ENCODE results near the gene SEPTIN11. TPM values are rescaled to one million over a fixed set of nuclear protein-coding genes. Genes with fewer than 3 reads are reported as not detected.
A peak's percentile ranks its signal among the peaks of the same experiment; 100 is the strongest.

SEPTIN11 gene
- total RNA-seq, 1 donor from 2014 or later: 49.2 TPM

- no peak for TF ChIP-seq CTCF (IDR thresholded peaks at IDR 0.05; ENCODE audit: insufficient read depth, low read length, severe bottlenecking)
- Histone ChIP-seq H3K36me3 (ENCODE audit: control insufficient read depth, insufficient read depth, low read length) (no peaks in the 10 kb centered on the region), H3K4me3 (ENCODE audit: low read depth, low read length) (no peak overlapping the region), H3K27me3 (ENCODE audit: control insufficient read depth, insufficient read depth, low read length) (no peaks in the 10 kb centered on the region)
- FAIRE-seq (no peak), DNase-seq (ENCODE audit: low read depth) (no peak)
Measured at GRCh38 chr4:76982638-76983584, 33.4 kb downstream of the SEPTIN11 start.

GRCh38 chr4:76984127-76984526, 34.6 kb downstream of the SEPTIN11 start:
- H3K27me3 ChIP-seq (ENCODE audit: control insufficient read depth, insufficient read depth, low read length): no peaks in the 10 kb centered on the region
- no peaks in the 10 kb centered on the region for H3K36me3 ChIP-seq (ENCODE audit: control insufficient read depth, insufficient read depth, low read length)
- DNase-seq (ENCODE audit: low read depth): peak; percentile 24
- no peak for FAIRE-seq
- TF ChIP-seq CTCF (IDR thresholded peaks at IDR 0.05; ENCODE audit: insufficient read depth, low read length, severe bottlenecking): peak; percentile 22
- no peak overlapping the region for H3K4me3 ChIP-seq (ENCODE audit: low read depth, low read length)

- FAIRE-seq (no peak), DNase-seq (ENCODE audit: low read depth) (peak; percentile 80)
- no peaks in the 10 kb centered on the region for H3K27me3 ChIP-seq (ENCODE audit: control insufficient read depth, insufficient read depth, low read length)
- no peak for TF ChIP-seq CTCF (IDR thresholded peaks at IDR 0.05; ENCODE audit: insufficient read depth, low read length, severe bottlenecking)
- H3K4me3 ChIP-seq (ENCODE audit: low read depth, low read length): no peak overlapping the region
- no peaks in the 10 kb centered on the region for H3K36me3 ChIP-seq (ENCODE audit: control insufficient read depth, insufficient read depth, low read length)
Measured at GRCh38 chr4:76984788-76985211, 35.2 kb downstream of the SEPTIN11 start.

GRCh38 chr4:76987153-76987591, 37.6 kb downstream of the SEPTIN11 start:
- Histone ChIP-seq H3K4me3 (ENCODE audit: low read depth, low read length) (no peak overlapping the region), H3K27me3 (ENCODE audit: control insufficient read depth, insufficient read depth, low read length) (no peaks in the 10 kb centered on the region), H3K36me3 (ENCODE audit: control insufficient read depth, insufficient read depth, low read length) (no peaks in the 10 kb centered on the region)
- DNase-seq (ENCODE audit: low read depth) (no peak), FAIRE-seq (no peak)
- TF ChIP-seq CTCF (IDR thresholded peaks at IDR 0.05; ENCODE audit: insufficient read depth, low read length, severe bottlenecking): no peak

- DNase-seq (ENCODE audit: low read depth) (no peak), FAIRE-seq (no peak)
- Histone ChIP-seq H3K4me3 (ENCODE audit: low read depth, low read length) (no peak overlapping the region), H3K27me3 (ENCODE audit: control insufficient read depth, insufficient read depth, low read length) (no peaks in the 10 kb centered on the region), H3K36me3 (ENCODE audit: control insufficient read depth, insufficient read depth, low read length) (no peaks in the 10 kb centered on the region)
- no peak for TF ChIP-seq CTCF (IDR thresholded peaks at IDR 0.05; ENCODE audit: insufficient read depth, low read length, severe bottlenecking)
Measured at GRCh38 chr4:76987685-76988084, 38.1 kb downstream of the SEPTIN11 start.
